Muscle layer of duodenum (tissue), 2 donors: ENCODE data around the gene AAR2.

Experiments
- H3K27ac ChIP-seq: one replicate; pipeline ENCODE4 v1.7.0; 2013; ENCODE audit warnings: mild to moderate bottlenecking, low read length
- H3K27me3 ChIP-seq: one replicate; pipeline ENCODE4 v1.7.0; 2013; ENCODE audit warnings: low read depth, mild to moderate bottlenecking, control low read depth, low read length
- H3K36me3 ChIP-seq, 2 donors: one replicate each; pipeline ENCODE4 v1.7.0; 2013; ENCODE audit warnings: low read length in 2 of 2, control low read depth in 1 of 2, mild to moderate bottlenecking in 1 of 2; ENCODE audit not compliant: insufficient read depth in 2 of 2, control insufficient read depth in 1 of 2
- H3K4me1 ChIP-seq, 2 donors: one replicate each; pipeline ENCODE4 v1.7.0; 2013; ENCODE audit warnings: low read length in 2 of 2, mild to moderate bottlenecking in 2 of 2, control low read depth in 1 of 2, moderate library complexity in 1 of 2; ENCODE audit not compliant: insufficient read depth in 2 of 2, control insufficient read depth in 1 of 2
- H3K4me3 ChIP-seq, 2 donors: one replicate each; pipeline ENCODE4 v1.7.0; 2013; ENCODE audit warnings: low read length in 2 of 2, low read depth in 1 of 2, mild to moderate bottlenecking in 1 of 2
- H3K9me3 ChIP-seq, 2 donors: one replicate each; pipeline ENCODE4 v1.7.0; 2013; ENCODE audit warnings: low read length in 2 of 2, control low read depth in 1 of 2, mild to moderate bottlenecking in 1 of 2; ENCODE audit not compliant: control insufficient read depth in 1 of 2
- donor health status: healthy.

Gene AAR2

DNA sequence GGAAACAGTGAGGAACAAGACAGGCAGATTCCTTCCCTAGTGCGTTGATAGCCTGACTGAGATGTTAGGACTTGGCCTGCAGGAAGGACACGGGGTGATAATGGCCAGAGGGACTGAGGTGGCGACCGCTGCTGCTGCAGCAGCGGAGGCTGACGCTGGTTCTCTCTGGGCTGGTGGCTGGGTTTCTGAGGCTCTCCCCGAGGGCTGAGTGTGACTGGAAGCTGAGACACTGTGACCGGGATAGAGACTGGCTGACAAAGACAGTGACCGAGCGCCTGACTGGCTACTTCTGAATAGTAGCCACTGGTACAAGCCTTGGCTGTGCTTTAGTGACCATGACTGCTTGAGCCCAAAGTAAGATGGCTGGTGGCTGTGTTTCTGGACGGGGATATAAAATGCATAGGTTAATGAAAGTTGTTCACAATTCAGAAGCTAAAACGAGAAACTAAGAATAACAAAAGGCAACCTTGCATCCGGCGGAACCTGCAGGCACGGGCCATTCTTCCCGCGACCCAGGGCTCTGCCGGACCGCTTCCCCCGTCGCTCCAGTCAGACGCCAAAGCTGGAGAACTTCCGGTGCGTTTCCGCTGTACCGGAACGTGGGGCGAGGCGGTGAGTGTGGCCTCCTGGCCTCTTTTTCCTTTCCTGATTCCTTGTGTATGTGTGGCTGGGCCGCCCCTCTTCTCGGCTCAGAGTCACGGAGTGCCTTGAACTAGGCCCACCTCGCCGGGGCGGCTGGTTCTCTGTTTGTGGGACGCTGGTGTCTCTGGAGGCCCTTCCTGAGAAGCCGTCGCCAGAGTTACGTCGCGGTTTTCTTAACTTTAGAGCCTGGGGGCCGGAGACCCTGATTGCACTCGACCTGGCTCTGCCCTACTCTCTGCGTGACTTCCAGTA lies at the start of gene AAR2:
AAR2 (plus strand) TSS at position 587 of the 894 bp plus-strand sequence. CDS start 3,391 bp downstream, outside the sequence.
- H3K27ac ChIP-seq: peak within 1 kb of the TSS; percentile 56
- H3K4me1 ChIP-seq: peaks cover 6 to 19% of the 10 kb centered on the region in 2 donors
- H3K9me3 ChIP-seq: no peaks in the 10 kb centered on the region
- H3K27me3 ChIP-seq: no peaks in the 10 kb centered on the region
- peak within 1 kb of the TSS; percentile 78 to 95 for H3K4me3 ChIP-seq
- peaks cover 16 to 17% of the 10 kb centered on the region in 2 donors for H3K36me3 ChIP-seq

DNA sequence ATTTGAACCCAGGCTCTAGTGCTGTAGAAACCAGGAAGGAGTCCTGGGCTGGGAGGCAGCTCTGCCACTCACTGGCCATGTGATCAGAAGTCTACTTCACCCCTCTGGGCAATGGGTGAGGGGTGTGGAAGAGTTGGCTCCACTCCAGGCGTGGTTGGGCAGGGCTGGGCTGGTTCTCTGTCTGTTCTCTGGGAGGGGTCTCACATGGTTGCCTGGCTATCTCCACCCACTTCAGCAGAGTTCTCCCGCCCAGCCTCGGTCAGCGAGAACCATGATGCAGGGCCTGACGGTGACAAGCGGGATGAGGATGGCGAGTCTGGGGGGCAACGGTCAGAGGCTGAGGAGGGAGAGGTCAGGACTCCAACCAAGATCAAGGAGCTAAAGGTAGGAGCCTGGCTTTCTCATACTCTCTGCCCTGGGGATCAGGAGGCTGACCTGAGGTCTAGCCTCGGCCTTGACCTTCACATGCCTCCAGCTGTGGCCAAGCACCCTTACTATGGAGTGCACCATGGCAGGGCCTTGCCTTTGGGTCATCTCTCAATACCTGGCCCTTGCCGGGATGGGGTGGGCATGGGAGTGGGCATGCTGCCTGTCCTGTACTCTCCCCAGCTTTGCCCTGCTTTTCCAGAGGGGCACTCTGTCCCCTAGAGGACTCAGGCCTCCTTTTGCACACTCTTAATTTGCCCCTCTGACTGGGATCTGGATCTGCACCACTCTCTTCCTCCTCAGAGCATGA lies 42.1 kb upstream of the AAR2 start:
- H3K36me3 ChIP-seq: peaks cover 20 to 64% of the 10 kb centered on the region in 2 donors

DNA sequence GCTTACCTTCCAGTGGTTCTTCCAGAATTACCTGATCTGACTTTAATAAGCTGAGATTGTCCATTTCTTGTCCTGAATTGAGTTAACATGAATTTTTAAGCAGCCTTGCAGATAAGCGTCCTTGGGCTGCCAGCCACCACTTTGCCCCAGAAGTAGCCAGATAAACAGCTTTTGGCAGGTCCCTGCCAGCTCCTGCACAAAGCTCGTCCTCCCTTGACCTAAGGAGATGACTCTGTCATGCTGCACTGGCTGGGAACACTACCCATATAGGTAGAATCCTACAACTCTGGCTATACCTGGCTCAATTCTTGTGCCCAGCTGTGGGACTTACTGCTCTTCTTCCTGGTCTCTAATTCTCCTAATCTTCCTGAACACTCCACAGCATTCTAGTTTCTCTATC lies 39.6 kb upstream of the AAR2 start:
- H3K27ac ChIP-seq: no peak overlapping the region
- H3K9me3 ChIP-seq: no peaks in the 10 kb centered on the region
- peaks cover 20 to 50% of the 10 kb centered on the region in 2 donors for H3K36me3 ChIP-seq
- no peaks in the 10 kb centered on the region for H3K27me3 ChIP-seq
- H3K4me3 ChIP-seq: no peak overlapping the region
- H3K4me1 ChIP-seq: no peaks in the 10 kb centered on the region

More for the DNA sequence above, 42.1 kb upstream of the AAR2 start:
- no peak overlapping the region for H3K4me3 ChIP-seq
- H3K4me1 ChIP-seq: no peaks in the 10 kb centered on the region
- H3K9me3 ChIP-seq: no peaks in the 10 kb centered on the region
- H3K27me3 ChIP-seq: no peaks in the 10 kb centered on the region
- H3K27ac ChIP-seq: no peak overlapping the region

- no peak overlapping the region for H3K4me3 ChIP-seq
- no peak overlapping the region for H3K27ac ChIP-seq
- no peaks in the 10 kb centered on the region for H3K9me3 ChIP-seq
- H3K27me3 ChIP-seq: no peaks in the 10 kb centered on the region
- H3K4me1 ChIP-seq: no peaks in the 10 kb centered on the region
- H3K36me3 ChIP-seq: peaks cover 20 to 54% of the 10 kb centered on the region in 2 donors
Observed at GRCh38 chr20:36197271-36197670, 39.0 kb upstream of the AAR2 start.

GRCh38 chr20:36199345-36200257 lies 36.7 kb upstream of the AAR2 start:
- no peaks in the 10 kb centered on the region for H3K4me1 ChIP-seq
- peaks cover 11 to 39% of the 10 kb centered on the region in 2 donors for H3K36me3 ChIP-seq
- no peak overlapping the region for H3K4me3 ChIP-seq
- H3K9me3 ChIP-seq: no peaks in the 10 kb centered on the region
- no peak overlapping the region for H3K27ac ChIP-seq
- H3K27me3 ChIP-seq: no peaks in the 10 kb centered on the region

DNA sequence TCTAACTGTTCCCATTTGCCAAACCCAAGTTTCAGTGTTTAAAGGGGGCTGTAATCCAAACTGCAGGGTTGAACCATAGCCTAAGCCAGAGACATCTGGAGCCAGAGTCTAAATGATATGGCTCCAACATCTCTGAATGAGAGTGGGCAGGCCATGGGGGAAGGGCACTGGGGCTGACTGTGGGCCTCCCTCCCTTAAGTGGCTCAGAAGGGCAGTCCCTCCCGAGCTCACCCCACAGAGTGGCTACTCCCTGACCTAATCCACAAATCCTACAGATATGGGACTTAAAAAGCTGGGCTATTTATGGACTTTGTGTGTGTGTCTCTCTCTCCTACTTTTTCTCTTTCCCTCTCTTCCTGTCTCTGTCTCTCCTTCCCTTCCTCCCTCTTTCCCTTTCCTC lies 35.8 kb upstream of the AAR2 start:
- Histone ChIP-seq H3K27me3 (no peaks in the 10 kb centered on the region), H3K4me1 (no peaks in the 10 kb centered on the region), H3K36me3 (peaks cover 11 to 37% of the 10 kb centered on the region in 2 donors), H3K27ac (no peak overlapping the region), H3K9me3 (no peaks in the 10 kb centered on the region), H3K4me3 (no peak overlapping the region)

- H3K9me3 ChIP-seq: no peaks in the 10 kb centered on the region
- H3K4me1 ChIP-seq: no peaks in the 10 kb centered on the region
- H3K4me3 ChIP-seq: no peak overlapping the region
- no peak overlapping the region for H3K27ac ChIP-seq
- no peaks in the 10 kb centered on the region for H3K27me3 ChIP-seq
- peaks cover 6 to 40% of the 10 kb centered on the region in 2 donors for H3K36me3 ChIP-seq
Observed at GRCh38 chr20:36201198-36201597, 35.1 kb upstream of the AAR2 start.

GRCh38 chr20:36202891-36203338 lies 33.4 kb upstream of the AAR2 start:
- no peak overlapping the region for H3K27ac ChIP-seq
- no peak overlapping the region for H3K4me3 ChIP-seq
- no peaks in the 10 kb centered on the region for H3K4me1 ChIP-seq
- no peaks in the 10 kb centered on the region for H3K9me3 ChIP-seq
- H3K36me3 ChIP-seq: peaks cover 4 to 41% of the 10 kb centered on the region in 2 donors
- H3K27me3 ChIP-seq: no peaks in the 10 kb centered on the region

- Histone ChIP-seq H3K36me3 (peaks cover 4 to 39% of the 10 kb centered on the region in 2 donors), H3K4me3 (no peak overlapping the region), H3K4me1 (no peaks in the 10 kb centered on the region), H3K9me3 (no peaks in the 10 kb centered on the region), H3K27ac (no peak overlapping the region), H3K27me3 (no peaks in the 10 kb centered on the region)
Observed at GRCh38 chr20:36203861-36204260, 32.4 kb upstream of the AAR2 start.

DNA sequence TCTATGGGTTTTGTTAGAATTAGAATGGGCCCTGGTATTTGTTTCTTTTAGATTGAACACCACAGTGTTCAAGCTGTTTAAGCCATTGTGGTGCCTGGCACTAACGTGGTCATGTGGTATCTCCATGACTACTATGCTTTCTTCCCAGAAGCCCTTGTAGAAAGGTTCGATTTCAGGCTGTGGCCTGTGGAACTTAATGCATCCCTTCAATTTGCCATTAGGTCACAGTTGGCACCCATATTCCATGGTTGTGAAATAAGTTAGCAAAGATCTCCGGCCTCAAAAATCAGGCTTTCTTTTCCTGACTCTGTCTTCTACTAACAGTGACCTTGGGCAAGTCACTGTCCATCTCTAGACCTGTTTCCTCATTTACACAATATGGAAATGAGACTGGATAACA lies 31.3 kb upstream of the AAR2 start:
- Histone ChIP-seq H3K4me1 (no peaks in the 10 kb centered on the region), H3K9me3 (no peaks in the 10 kb centered on the region), H3K27me3 (no peaks in the 10 kb centered on the region), H3K4me3 (no peak overlapping the region), H3K36me3 (peaks cover 4 to 48% of the 10 kb centered on the region in 2 donors), H3K27ac (no peak overlapping the region)
